Globus pallidus (tissue), 1 donor: Measurements from ENCODE around the gene ZDHHC14.

ENCODE experiments used
- DNase-seq: peaks from one replicate; pipeline ENCODE4 v3.0.0-alpha.2; 2015; ENCODE audit warnings: low spot score

ZDHHC14 gene

GRCh38 chr6:157647261-157647915 lies 266.4 kb downstream of the ZDHHC14 start:
- DNase-seq = no peak

GRCh38 chr6:157648561-157648960 lies 267.6 kb downstream of the ZDHHC14 start:
- no peak for DNase-seq

- DNase-seq = peak; percentile 23
Measured at GRCh38 chr6:157649311-157650260, 268.6 kb downstream of the ZDHHC14 start.

- DNase-seq = peak; percentile 60
Measured at GRCh38 chr6:157650261-157650640, 269.3 kb downstream of the ZDHHC14 start.

- DNase-seq = no peak
Measured at GRCh38 chr6:157650801-157651200, 269.8 kb downstream of the ZDHHC14 start.

- DNase-seq = no peak
Measured at GRCh38 chr6:157651731-157652490, 270.9 kb downstream of the ZDHHC14 start.

- DNase-seq = no peak
Measured at GRCh38 chr6:157652601-157653363, 271.8 kb downstream of the ZDHHC14 start.

GRCh38 chr6:157653521-157653920 lies 272.5 kb downstream of the ZDHHC14 start:
- no peak for DNase-seq

- DNase-seq = no peak
Measured at GRCh38 chr6:157655139-157655538, 274.1 kb downstream of the ZDHHC14 start.

- no peak for DNase-seq
Measured at GRCh38 chr6:157656437-157656997, 275.5 kb downstream of the ZDHHC14 start.

- DNase-seq = no peak
Measured at GRCh38 chr6:157657754-157658153, 276.8 kb downstream of the ZDHHC14 start.

GRCh38 chr6:157658301-157658700 lies 277.3 kb downstream of the ZDHHC14 start:
- no peak for DNase-seq

- DNase-seq = no peak
Measured at GRCh38 chr6:157659536-157660271, 278.7 kb downstream of the ZDHHC14 start.

GRCh38 chr6:157660414-157660813 lies 279.4 kb downstream of the ZDHHC14 start:
- DNase-seq = no peak

- DNase-seq = no peak
Measured at GRCh38 chr6:157661652-157662051, 280.7 kb downstream of the ZDHHC14 start.

- DNase-seq = no peak
Measured at GRCh38 chr6:157663261-157663660, 282.3 kb downstream of the ZDHHC14 start.

GRCh38 chr6:157665180-157665579 lies 284.2 kb downstream of the ZDHHC14 start:
- no peak for DNase-seq

GRCh38 chr6:157666729-157667128 lies 285.7 kb downstream of the ZDHHC14 start:
- DNase-seq = no peak

GRCh38 chr6:157667211-157668008 lies 286.4 kb downstream of the ZDHHC14 start:
- DNase-seq = peak; percentile 72

GRCh38 chr6:157668009-157668401 lies 287.0 kb downstream of the ZDHHC14 start:
- no peak for DNase-seq
